ENCODE measurements around the gene DNAAF8. TPM values are rescaled to one million over a fixed set of nuclear protein-coding genes. Genes with fewer than 3 reads are reported as not detected.

Gene DNAAF8
- polyA plus RNA-seq, 1 experiment: 0.89 TPM

- no peaks in the 10 kb centered on the region for H3K27me3 ChIP-seq (ENCODE audit: control insufficient read depth, insufficient read depth, low read length)
- TF ChIP-seq CTCF (IDR thresholded peaks at IDR 0.05; ENCODE audit: low read depth, low read length): no peak
- ChIA-PET POLR2A (no interaction called here), CTCF (no interaction called here)
- no peak overlapping the region for H3K4me3 ChIP-seq (ENCODE audit: low read depth, low read length)
- DNase-seq (ENCODE audit: low read depth, low spot score): no peak
- no peak overlapping the region for H3K27ac ChIP-seq (ENCODE audit: low read depth, low read length)
- no peaks in the 10 kb centered on the region; the same call in 1 of the 2 replicates for H3K9me3 ChIP-seq (ENCODE audit: control insufficient read depth, insufficient read depth, low read length)
Observed at GRCh38 chr16:4747906-4748681, 13.8 kb downstream of the DNAAF8 start.

- no peaks in the 10 kb centered on the region; the same call in 1 of the 2 replicates for H3K9me3 ChIP-seq (ENCODE audit: control insufficient read depth, insufficient read depth, low read length)
- POLR2A ChIA-PET: no interaction called here
- CTCF ChIA-PET: no interaction called here
- no peak overlapping the region for H3K4me3 ChIP-seq (ENCODE audit: low read depth, low read length)
- no peak overlapping the region for H3K27ac ChIP-seq (ENCODE audit: low read depth, low read length)
- TF ChIP-seq CTCF (IDR thresholded peaks at IDR 0.05; ENCODE audit: low read depth, low read length): no peak
- no peaks in the 10 kb centered on the region for H3K27me3 ChIP-seq (ENCODE audit: control insufficient read depth, insufficient read depth, low read length)
- no peak for DNase-seq (ENCODE audit: low read depth, low spot score)
Observed at GRCh38 chr16:4748682-4749411, 14.5 kb downstream of the DNAAF8 start.

- ChIA-PET POLR2A (no interaction called here), CTCF (no interaction called here)
- no peak for TF ChIP-seq CTCF (IDR thresholded peaks at IDR 0.05; ENCODE audit: low read depth, low read length)
- Histone ChIP-seq H3K9me3 (ENCODE audit: control insufficient read depth, insufficient read depth, low read length) (peaks cover under 1% of the 10 kb centered on the region), H3K27me3 (ENCODE audit: control insufficient read depth, insufficient read depth, low read length) (no peaks in the 10 kb centered on the region), H3K27ac (ENCODE audit: low read depth, low read length) (no peak overlapping the region), H3K4me3 (ENCODE audit: low read depth, low read length) (no peak overlapping the region)
- DNase-seq (ENCODE audit: low read depth, low spot score): no peak
Observed at GRCh38 chr16:4749700-4750257, 15.4 kb downstream of the DNAAF8 start.

GRCh38 chr16:4750896-4751295, 16.6 kb downstream of the DNAAF8 start:
- no peak overlapping the region for H3K4me3 ChIP-seq (ENCODE audit: low read depth, low read length)
- TF ChIP-seq CTCF (IDR thresholded peaks at IDR 0.05; ENCODE audit: low read depth, low read length): no peak
- CTCF ChIA-PET: no interaction called here
- H3K27me3 ChIP-seq (ENCODE audit: control insufficient read depth, insufficient read depth, low read length): no peaks in the 10 kb centered on the region
- POLR2A ChIA-PET: interaction anchor here (1.6 kb wide), 1 partner anchor 16 kb away, joined by 3 read pairs; the partner anchor contains the start of genes ANKS3 and DNAAF8
- no peak overlapping the region for H3K27ac ChIP-seq (ENCODE audit: low read depth, low read length)
- no peak for DNase-seq (ENCODE audit: low read depth, low spot score)
- peaks cover 10% of the 10 kb centered on the region for H3K9me3 ChIP-seq (ENCODE audit: control insufficient read depth, insufficient read depth, low read length)

Data from AG04450 (cell line).